HEK293 (cell line): Measurements from ENCODE around the gene TRAPPC1.

Experiments used
- GFI1B ChIP-seq: fragments of 450-650 bp; formaldehyde crosslinking; IDR thresholded peaks from 2 replicates; pipeline ENCODE4 v1.5.1; 2016; ENCODE audit warnings: missing biosample characterization, missing genetic modification characterization
- INSM2 ChIP-seq: fragments of 450-650 bp; formaldehyde crosslinking; IDR thresholded peaks from 2 replicates; pipeline ENCODE4 v1.5.1; 2016; ENCODE audit warnings: missing biosample characterization, missing genetic modification characterization
- KLF7 ChIP-seq: fragments of 450-650 bp; formaldehyde crosslinking; IDR thresholded peaks from 2 replicates; pipeline ENCODE4 v1.5.1; 2016; ENCODE audit warnings: missing biosample characterization, missing genetic modification characterization, borderline replicate concordance
- OSR2 ChIP-seq: fragments of 450-650 bp; formaldehyde crosslinking; IDR thresholded peaks from 2 replicates; pipeline ENCODE4 v1.5.1; 2016; ENCODE audit warnings: missing biosample characterization, missing genetic modification characterization
- PBX3 ChIP-seq: sonication (generic); formaldehyde crosslinking; IDR thresholded peaks from 2 replicates; pipeline ENCODE4 v1.8.1; 2022; ENCODE audit warnings: mild to moderate bottlenecking, moderate library complexity, missing genetic modification reagents
- RBAK ChIP-seq: fragments of 450-650 bp; formaldehyde crosslinking; IDR thresholded peaks from 2 replicates; pipeline ENCODE4 v1.5.1; 2016; ENCODE audit warnings: missing biosample characterization, missing genetic modification characterization
- ZBTB1 ChIP-seq: fragments of 450-650 bp; formaldehyde crosslinking; IDR thresholded peaks from 2 replicates; pipeline ENCODE4 v1.5.1; 2016; ENCODE audit warnings: missing biosample characterization, missing genetic modification characterization
- ZBTB49 ChIP-seq: fragments of 450-650 bp; formaldehyde crosslinking; IDR thresholded peaks from 2 replicates; pipeline ENCODE4 v1.5.1; 2016; ENCODE audit warnings: missing biosample characterization, missing genetic modification characterization, low read depth
- ZBTB8A ChIP-seq: fragments of 450-650 bp; formaldehyde crosslinking; IDR thresholded peaks from 2 replicates; pipeline ENCODE4 v1.5.1; 2016; ENCODE audit warnings: missing biosample characterization, missing genetic modification characterization
- ZEB2 ChIP-seq: fragments of 450-650 bp; formaldehyde crosslinking; IDR thresholded peaks from 2 replicates; pipeline ENCODE4 v1.5.1; 2016; ENCODE audit warnings: missing biosample characterization, missing genetic modification characterization
- ZNF114 ChIP-seq: fragments of 450-650 bp; formaldehyde crosslinking; IDR thresholded peaks from 2 replicates; pipeline ENCODE4 v1.5.0; 2017; ENCODE audit warnings: missing biosample characterization, missing genetic modification characterization
- ZNF140 ChIP-seq: fragments of 450-650 bp; formaldehyde crosslinking; IDR thresholded peaks from 2 replicates; pipeline ENCODE4 v1.5.1; 2016; ENCODE audit warnings: missing biosample characterization, missing genetic modification characterization
- ZNF16 ChIP-seq: fragments of 450-650 bp; formaldehyde crosslinking; IDR thresholded peaks from 2 replicates; pipeline ENCODE4 v1.5.1; 2016; ENCODE audit warnings: low read depth, missing biosample characterization, missing genetic modification characterization
- ZNF174 ChIP-seq: fragments of 450-650 bp; formaldehyde crosslinking; IDR thresholded peaks from 2 replicates; pipeline ENCODE4 v1.5.0; 2017; ENCODE audit warnings: missing biosample characterization, mild to moderate bottlenecking, missing genetic modification characterization
- ZNF221 ChIP-seq: fragments of 450-650 bp; formaldehyde crosslinking; IDR thresholded peaks from 2 replicates; pipeline ENCODE4 v1.5.1; 2017; ENCODE audit warnings: missing biosample characterization, missing genetic modification characterization, borderline replicate concordance
- ZNF223 ChIP-seq: fragments of 450-650 bp; formaldehyde crosslinking; IDR thresholded peaks from 2 replicates; pipeline ENCODE4 v1.5.1; 2016; ENCODE audit warnings: missing biosample characterization, missing genetic modification characterization
- ZNF24 ChIP-seq: fragments of 450-650 bp; formaldehyde crosslinking; IDR thresholded peaks from 2 replicates; pipeline ENCODE4 v1.5.1; 2016; ENCODE audit warnings: missing biosample characterization, missing genetic modification characterization
- ZNF248 ChIP-seq: fragments of 450-650 bp; formaldehyde crosslinking; IDR thresholded peaks from 2 replicates; pipeline ENCODE4 v1.5.1; 2017; ENCODE audit warnings: missing biosample characterization, missing genetic modification characterization
- ZNF266 ChIP-seq: fragments of 450-650 bp; formaldehyde crosslinking; IDR thresholded peaks from 2 replicates; pipeline ENCODE4 v1.5.1; 2016; ENCODE audit warnings: missing biosample characterization, missing genetic modification characterization, low read depth
- ZNF274 ChIP-seq, 2 experiments: fragments of 200-500 bp in 1 of 2; fragments of 450-650 bp in 1 of 2; sonication (Bioruptor generic) in 1 of 2; formaldehyde crosslinking in 1 of 2; IDR thresholded peaks; 2 replicates each; pipeline versions ENCODE4 v1.5.1 to v1.6.1; 2014 to 2016; ENCODE audit warnings: borderline replicate concordance in 1 of 2, inconsistent platforms in 1 of 2, low read length in 1 of 2, missing biosample characterization in 1 of 2, missing genetic modification characterization in 1 of 2
- ZNF354C ChIP-seq: fragments of 450-650 bp; formaldehyde crosslinking; IDR thresholded peaks from 2 replicates; pipeline ENCODE4 v1.5.1; 2016; ENCODE audit warnings: missing biosample characterization, missing genetic modification characterization, low read depth, borderline replicate concordance
- ZNF391 ChIP-seq: fragments of 450-650 bp; formaldehyde crosslinking; IDR thresholded peaks from 2 replicates; pipeline ENCODE4 v1.5.1; 2016; ENCODE audit warnings: low read depth, missing biosample characterization, missing genetic modification characterization, borderline replicate concordance
- ZNF488 ChIP-seq: fragments of 450-650 bp; formaldehyde crosslinking; IDR thresholded peaks from 2 replicates; pipeline ENCODE4 v1.5.1; 2016; ENCODE audit warnings: missing biosample characterization, missing genetic modification characterization
- ZNF558 ChIP-seq: fragments of 450-650 bp; formaldehyde crosslinking; IDR thresholded peaks from 2 replicates; pipeline ENCODE4 v1.5.1; 2016; ENCODE audit warnings: missing biosample characterization, missing genetic modification characterization
- ZNF561 ChIP-seq: fragments of 450-650 bp; IDR thresholded peaks from 2 replicates; pipeline ENCODE4 v1.5.1; 2018; ENCODE audit warnings: missing biosample characterization, missing genetic modification characterization, borderline replicate concordance
- ZNF768 ChIP-seq: fragments of 450-650 bp; formaldehyde crosslinking; IDR thresholded peaks from 2 replicates; pipeline ENCODE4 v1.5.1; 2018; ENCODE audit warnings: missing biosample characterization, mild to moderate bottlenecking, missing genetic modification characterization
- TF ChIP-seq, protein P1 (sequence below): fragments of 450-650 bp; formaldehyde crosslinking; IDR thresholded peaks from 2 replicates; pipeline ENCODE4 v1.5.1; 2016; ENCODE audit warnings: missing biosample characterization, missing genetic modification characterization

Gene TRAPPC1

DNA sequence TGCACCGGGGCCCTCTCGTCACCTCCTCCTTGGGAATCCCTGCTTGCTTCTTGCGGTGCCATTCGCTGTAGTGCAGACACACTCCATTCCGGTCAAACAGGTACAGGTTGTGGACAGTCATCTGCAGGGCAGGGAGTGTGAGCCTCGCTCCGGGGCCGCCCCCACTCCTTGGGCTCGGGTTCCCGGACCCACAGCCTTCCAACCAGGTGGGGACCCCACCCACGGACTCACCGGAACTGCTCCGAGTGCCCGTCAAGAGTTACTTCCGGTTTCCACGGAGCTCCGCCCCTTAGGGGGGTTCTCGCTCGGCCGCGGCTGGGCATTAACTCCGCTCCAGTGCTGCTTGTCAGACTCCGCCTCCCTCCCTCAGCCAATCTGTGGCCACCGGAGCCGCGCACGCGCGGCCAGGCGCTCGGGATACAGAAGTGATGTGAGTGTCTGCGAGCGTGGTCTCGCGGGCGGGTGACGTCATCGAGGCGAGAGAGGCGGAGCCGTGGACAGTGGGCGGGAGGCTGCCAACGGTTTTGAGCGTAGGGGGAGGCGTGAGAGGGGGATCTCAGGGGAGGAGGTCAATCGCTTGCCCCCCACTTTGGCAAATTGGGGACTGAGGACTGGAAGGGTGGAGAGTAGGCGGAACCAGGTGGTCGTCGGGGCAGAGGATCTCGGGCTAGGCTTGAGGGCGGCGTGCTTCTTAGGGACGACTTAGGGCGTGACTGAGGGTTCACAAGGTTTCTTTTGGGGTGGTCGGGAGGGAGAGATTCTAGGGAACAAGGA lies at the start of gene TRAPPC1, which contains the start of gene CNTROB (continued):
- no peak for TF ChIP-seq ZBTB49 (tag by site-specific recombination)
- no peak for TF ChIP-seq ZNF274 (IDR thresholded peaks at IDR 0.05; ENCODE audit: low read length)
- no peak for TF ChIP-seq ZNF274 (tag by site-specific recombination; IDR thresholded peaks at IDR 0.05; ENCODE audit: borderline replicate concordance)
- 0 out of 2 replicates have a peak, but pooled peaks have one; percentile 19 for TF ChIP-seq PBX3
- TF ChIP-seq, protein P1, sequence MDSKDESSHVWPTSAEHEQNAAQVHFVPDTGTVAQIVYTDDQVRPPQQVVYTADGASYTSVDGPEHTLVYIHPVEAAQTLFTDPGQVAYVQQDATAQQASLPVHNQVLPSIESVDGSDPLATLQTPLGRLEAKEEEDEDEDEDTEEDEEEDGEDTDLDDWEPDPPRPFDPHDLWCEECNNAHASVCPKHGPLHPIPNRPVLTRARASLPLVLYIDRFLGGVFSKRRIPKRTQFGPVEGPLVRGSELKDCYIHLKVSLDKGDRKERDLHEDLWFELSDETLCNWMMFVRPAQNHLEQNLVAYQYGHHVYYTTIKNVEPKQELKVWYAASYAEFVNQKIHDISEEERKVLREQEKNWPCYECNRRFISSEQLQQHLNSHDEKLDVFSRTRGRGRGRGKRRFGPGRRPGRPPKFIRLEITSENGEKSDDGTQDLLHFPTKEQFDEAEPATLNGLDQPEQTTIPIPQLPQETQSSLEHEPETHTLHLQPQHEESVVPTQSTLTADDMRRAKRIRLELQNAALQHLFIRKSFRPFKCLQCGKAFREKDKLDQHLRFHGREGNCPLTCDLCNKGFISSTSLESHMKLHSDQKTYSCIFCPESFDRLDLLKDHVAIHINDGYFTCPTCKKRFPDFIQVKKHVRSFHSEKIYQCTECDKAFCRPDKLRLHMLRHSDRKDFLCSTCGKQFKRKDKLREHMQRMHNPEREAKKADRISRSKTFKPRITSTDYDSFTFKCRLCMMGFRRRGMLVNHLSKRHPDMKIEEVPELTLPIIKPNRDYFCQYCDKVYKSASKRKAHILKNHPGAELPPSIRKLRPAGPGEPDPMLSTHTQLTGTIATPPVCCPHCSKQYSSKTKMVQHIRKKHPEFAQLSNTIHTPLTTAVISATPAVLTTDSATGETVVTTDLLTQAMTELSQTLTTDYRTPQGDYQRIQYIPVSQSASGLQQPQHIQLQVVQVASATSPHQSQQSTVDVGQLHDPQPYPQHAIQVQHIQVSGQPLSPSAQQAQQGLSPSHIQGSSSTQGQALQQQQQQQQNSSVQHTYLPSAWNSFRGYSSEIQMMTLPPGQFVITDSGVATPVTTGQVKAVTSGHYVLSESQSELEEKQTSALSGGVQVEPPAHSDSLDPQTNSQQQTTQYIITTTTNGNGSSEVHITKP (tag by site-specific recombination): peak; percentile 96
- peak; percentile 86; the same call in 1 of the 2 replicates for TF ChIP-seq ZNF140 (tag by site-specific recombination)
- TF ChIP-seq GFI1B: 0 out of 2 replicates have a peak, but pooled peaks have one; percentile 21
- TF ChIP-seq OSR2 (tag by site-specific recombination): 0 out of 2 replicates have a peak, but pooled peaks have one; percentile 31
- TF ChIP-seq ZNF488 (tag by site-specific recombination): 0 out of 2 replicates have a peak, but pooled peaks have one; percentile 8
- TF ChIP-seq ZNF221 (tag by site-specific recombination): no peak
- peak; percentile 91; the same call in 1 of the 2 replicates for TF ChIP-seq KLF7 (tag by site-specific recombination)
- TF ChIP-seq ZNF24 (tag by site-specific recombination): peak; percentile 53; the same call in 1 of the 2 replicates
- 0 out of 2 replicates have a peak, but pooled peaks have one; percentile 55 for TF ChIP-seq ZBTB8A
- no peak for TF ChIP-seq ZNF114 (tag by site-specific recombination)
- TF ChIP-seq ZNF223: no peak
- TF ChIP-seq ZNF558: no peak; the same call in 1 of the 2 replicates
- peak; percentile 88 for TF ChIP-seq INSM2 (tag by site-specific recombination)
- TF ChIP-seq ZNF391: peak; percentile 94; the same call in 1 of the 2 replicates
- TF ChIP-seq ZNF248 (tag by site-specific recombination): no peak
- TF ChIP-seq ZNF16 (tag by site-specific recombination): no peak
- no peak for TF ChIP-seq ZNF266 (tag by site-specific recombination)
- TF ChIP-seq ZNF174: no peak
- no peak for TF ChIP-seq ZNF354C
- TF ChIP-seq ZBTB1 (tag by site-specific recombination): no peak
- peak; percentile 12; the same call in 1 of the 2 replicates for TF ChIP-seq ZNF561 (tag by site-specific recombination)
- TF ChIP-seq ZEB2 (tag by site-specific recombination): peak; percentile 84
- TF ChIP-seq RBAK: peak; percentile 65; the same call in 1 of the 2 replicates
- no peak for TF ChIP-seq ZNF768 (tag by site-specific recombination)
